ENCODE results near the gene FAS.

DNA sequence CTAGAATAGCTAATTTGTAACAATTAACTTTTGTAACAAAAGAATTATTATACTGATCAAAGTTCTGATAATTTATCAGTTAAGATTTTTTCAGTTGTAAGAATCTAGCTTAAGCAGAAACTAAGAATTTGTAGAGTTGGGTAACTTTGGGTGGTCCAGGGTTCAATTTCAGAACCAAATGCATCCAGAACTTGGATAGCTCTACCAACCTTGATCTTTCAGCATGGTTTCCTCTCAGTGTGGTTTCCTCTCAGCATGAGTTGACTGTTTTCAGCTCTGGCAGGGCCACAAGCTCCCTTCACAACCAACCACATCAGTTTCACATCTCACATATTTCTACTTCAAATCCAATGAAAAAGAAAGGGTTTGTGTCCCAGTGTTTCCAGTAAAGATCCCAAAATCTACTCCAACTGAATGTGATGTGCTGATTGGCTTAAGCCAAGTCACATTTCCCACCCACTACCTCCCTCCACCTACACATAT is 3.3 kb upstream of the FAS start:
- no peak for TF ChIP-seq EP300 (IDR thresholded peaks at IDR 0.05; ENCODE audit: borderline replicate concordance)
- TF ChIP-seq YY1 (IDR thresholded peaks at IDR 0.05; ENCODE audit: low read depth), result no peak
- TF ChIP-seq RAD21 (IDR thresholded peaks at IDR 0.05; ENCODE audit: low read depth), result no peak
- no peak for TF ChIP-seq TAF1 (IDR thresholded peaks at IDR 0.05; ENCODE audit: low read depth)
- TF ChIP-seq CREB1 (IDR thresholded peaks at IDR 0.05; ENCODE audit: low read depth), result no peak
- TF ChIP-seq TEAD4 (IDR thresholded peaks at IDR 0.05), result no peak
- TF ChIP-seq, protein P1, sequence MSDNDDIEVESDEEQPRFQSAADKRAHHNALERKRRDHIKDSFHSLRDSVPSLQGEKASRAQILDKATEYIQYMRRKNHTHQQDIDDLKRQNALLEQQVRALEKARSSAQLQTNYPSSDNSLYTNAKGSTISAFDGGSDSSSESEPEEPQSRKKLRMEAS (IDR thresholded peaks at IDR 0.05), result no peak
- no peak for TF ChIP-seq FOXM1 (IDR thresholded peaks at IDR 0.05; ENCODE audit: borderline replicate concordance, low read depth)
- TF ChIP-seq TCF12 (IDR thresholded peaks at IDR 0.05; ENCODE audit: low read depth), result no peak
- no peak for TF ChIP-seq REST (IDR thresholded peaks at IDR 0.05; ENCODE audit: low read depth)
- no peak for TF ChIP-seq EGR1 (IDR thresholded peaks at IDR 0.05)
- TF ChIP-seq ZBTB7A (IDR thresholded peaks at IDR 0.05; ENCODE audit: low read depth), result no peak
